A549 treated with CORT108297 at 1 μM for 4 hours (cell line): Measurements from ENCODE around the gene LRRC34. TPM values are rescaled to one million over a fixed set of nuclear protein-coding genes. Genes with fewer than 3 reads are reported as not detected.

Experiments
- total RNA-seq: library from RNA; stranded (reverse); fragments of 200-300 nt; extraction: Qiagen RNA extraction; gene quantifications from 5 replicates; pipeline ENCODE4 v1.2.3, GENCODE V29; 2022

The LRRC34 gene, protein sequence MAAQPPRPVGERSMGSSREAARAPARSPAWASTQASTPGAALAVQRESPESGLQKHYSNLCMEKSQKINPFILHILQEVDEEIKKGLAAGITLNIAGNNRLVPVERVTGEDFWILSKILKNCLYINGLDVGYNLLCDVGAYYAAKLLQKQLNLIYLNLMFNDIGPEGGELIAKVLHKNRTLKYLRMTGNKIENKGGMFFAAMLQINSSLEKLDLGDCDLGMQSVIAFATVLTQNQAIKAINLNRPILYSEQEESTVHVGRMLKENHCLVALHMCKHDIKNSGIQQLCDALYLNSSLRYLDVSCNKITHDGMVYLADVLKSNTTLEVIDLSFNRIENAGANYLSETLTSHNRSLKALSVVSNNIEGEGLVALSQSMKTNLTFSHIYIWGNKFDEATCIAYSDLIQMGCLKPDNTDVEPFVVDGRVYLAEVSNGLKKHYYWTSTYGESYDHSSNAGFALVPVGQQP
- total RNA-seq = not detected in 5 replicates

DNA sequence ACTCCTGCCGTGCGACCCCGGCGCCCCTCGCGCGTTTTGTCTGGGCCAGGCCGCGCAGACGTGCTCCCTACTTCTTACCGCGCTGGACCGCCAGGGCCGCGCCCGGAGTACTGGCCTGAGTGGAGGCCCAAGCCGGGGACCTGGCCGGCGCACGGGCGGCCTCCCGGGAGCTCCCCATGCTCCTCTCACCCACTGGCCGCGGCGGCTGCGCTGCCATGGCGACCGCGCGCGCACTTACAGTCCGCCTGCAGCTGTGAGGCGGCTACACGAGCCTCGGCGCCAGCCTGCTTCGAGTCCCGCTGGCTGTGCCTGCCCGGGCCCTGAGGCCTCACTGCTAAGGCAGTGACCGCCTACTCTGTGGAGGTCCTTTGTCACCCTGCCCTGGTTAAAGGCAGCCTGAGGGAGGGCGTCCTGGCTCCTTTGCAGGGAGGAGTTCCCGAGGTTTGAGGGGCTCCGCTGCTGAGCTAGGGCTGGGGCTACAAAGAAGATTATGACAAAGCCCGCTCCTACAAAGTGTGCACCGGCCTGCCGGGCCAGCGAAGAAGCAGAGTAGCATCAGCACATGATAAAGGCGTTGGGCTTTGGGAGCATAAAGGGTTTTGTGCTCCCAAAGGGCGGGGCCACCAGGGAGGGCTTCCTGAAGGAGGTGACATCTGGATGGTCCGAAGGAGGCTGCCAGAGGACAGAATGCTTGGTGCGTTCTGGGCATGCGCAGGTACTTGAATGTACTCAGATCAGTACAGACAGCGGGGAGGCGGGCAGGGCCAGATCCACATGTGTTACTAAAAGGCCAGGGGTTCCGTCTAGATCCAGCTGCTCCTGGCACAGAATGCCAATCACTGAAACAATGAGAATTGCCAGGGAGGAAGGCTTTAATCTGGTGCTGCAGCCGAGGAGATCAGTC, at the start of gene LRRC34, which contains the start of gene LRRIQ4:
Gene LRRC34, minus strand, starts transcription at position 573 of the 904 bp plus-strand sequence. Its CDS starts 356 bp downstream, at position 217.
Gene LRRIQ4, plus strand, starts transcription at position 539 of the 904 bp plus-strand sequence. CDS start 9,052 bp downstream, outside the sequence.

DNA sequence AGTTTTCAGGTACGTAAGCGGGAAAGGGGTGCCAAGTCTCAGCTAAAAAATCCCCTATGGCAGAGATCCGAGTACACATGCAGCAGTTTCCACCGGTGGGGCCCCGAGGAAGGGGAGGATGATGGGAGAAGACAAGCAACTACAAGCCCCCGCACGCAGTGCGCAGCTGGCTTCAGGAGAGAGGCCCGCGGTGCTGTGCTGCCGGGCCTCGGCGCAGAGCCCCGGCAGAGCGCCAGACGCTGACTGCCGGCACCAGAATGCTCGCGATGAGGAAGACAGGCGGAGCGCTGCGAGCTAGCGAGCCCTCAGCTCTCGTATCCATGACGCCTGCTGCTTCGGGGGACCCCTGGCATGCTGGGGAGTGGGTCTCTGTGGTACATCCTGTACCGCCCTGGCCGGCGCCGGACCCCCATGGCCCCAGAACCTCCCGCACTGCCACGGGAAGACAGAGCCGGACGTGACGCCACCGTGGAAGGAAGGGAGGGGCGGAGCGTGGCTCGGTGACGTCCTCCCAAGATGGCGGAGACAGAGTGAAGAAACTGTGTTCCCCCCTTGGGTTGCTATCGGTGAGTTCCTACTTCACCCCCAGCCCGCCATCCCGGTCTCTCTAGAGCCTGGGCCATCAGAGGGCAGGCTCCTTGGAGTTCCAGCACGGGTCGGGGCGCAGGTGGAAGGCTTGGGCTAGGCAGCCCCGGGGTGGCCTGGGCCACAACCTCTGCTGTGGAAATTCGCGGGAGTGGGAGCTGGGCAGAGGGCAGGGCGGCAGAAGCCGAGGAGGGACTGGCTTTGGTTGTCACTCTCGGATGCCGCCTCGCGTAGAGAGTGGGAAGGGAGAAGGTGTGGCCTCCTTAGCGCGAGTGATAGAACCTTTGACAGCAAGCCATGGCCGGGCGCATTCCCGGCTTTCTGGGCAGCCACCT, 39.5 kb downstream of the LRRC34 start, which contains the start of gene MYNN:
Gene MYNN, plus strand, starts transcription at position 500 of the 920 bp plus-strand sequence. CDS start 900 bp downstream, outside the sequence.

DNA sequence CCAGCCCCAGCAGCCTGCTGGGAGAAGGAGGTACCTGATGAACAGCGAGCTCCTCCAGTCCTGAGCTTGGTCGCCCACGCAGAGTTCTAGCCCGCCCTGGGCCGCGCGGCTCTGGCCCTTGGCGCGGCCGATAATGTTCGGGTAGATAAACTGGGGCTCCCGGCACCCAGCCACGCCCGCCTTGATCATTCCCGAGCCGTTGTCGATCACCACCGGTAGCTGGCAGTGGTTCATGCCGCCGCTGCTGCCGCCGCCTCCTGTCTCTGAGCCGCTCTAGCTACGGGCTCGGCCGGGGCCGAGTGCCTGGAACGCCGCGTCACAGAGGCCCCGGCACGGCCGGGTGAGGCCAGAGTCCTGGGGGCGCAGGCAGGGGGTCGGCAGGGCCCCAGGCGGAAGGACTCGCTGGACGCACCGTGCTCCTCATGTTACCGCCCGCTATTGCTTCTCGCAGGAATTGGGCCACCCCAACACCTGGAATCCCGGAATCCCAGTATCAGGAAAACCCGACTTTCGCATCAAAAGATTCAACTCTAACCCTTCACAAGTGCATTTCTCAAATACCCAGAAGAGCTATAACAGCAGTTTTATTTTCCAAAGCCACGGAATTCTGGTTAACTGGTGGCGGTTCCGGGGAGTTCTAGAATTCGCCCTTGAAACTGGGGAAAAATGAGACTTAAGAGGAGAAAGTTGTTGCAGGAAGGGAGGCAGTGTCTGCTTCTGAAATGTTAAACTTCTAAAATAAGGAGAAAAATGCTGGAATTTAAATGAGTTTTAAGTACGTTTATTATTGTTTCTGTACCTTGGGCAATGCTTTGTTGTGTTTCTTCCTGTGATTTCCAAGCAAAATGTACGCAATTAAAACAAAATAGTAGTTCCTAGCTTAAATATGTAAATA, 43.2 kb downstream of the LRRC34 start, which contains the start of gene ACTRT3:
Gene ACTRT3, minus strand, starts transcription at position 275 of the 895 bp plus-strand sequence. Its CDS starts 41 bp downstream, at position 234.

DNA sequence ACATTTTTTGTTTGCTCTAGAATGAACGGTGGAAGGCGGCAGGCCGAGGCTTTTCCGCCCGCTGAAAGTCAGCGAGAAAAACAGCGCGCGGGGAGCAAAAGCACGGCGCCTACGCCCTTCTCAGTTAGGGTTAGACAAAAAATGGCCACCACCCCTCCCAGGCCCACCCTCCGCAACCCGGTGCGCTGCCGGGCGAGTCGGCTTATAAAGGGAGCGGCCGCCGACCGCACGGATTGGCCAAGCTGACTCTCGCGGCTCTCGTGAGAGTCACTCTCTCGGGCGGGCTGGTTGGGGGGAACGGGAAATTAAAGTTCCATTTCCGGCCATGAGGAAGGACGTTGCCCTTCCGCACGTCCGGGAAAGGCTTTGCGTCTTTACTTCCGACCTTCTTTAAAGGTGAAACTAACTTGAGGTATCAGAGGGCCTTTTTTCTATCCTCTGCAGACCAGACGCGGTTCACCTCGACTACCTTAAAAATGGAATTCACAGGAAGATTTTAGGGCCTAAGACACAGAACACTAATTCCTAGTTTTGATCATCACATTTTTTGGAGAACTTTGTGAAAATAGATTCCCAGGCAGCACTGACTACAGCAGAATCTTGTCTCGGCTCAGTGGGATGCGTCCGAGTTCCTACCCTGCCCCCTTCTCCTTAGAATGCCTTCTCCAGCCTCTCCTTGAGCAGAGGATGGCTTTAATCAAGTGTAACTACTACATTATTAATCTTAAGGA, 47.7 kb downstream of the LRRC34 start, which contains the start of gene TERC:
Gene TERC, minus strand, starts transcription at position 179 of the 731 bp plus-strand sequence.

Other genes starting within 250 kb of the LRRC34 start
- 0.15 TPM in 1 of 5 replicates, not detected in the others for gene MECOM, start 149.2 kb downstream of the LRRC34 start, total RNA-seq
- gene TERC, start 47.8 kb downstream of the LRRC34 start, total RNA-seq = 0.35 TPM in 1 of 5 replicates, not detected in the others
- gene ACTRT3, start 43.3 kb downstream of the LRRC34 start, total RNA-seq = 2.5 to 3.2 TPM (median 2.7 TPM) in 5 replicates
- 8.6 to 11.7 TPM (median 8.9 TPM) in 5 replicates for gene MYNN, start 39.5 kb downstream of the LRRC34 start, total RNA-seq
- not detected in 5 replicates for gene LRRIQ4, start within 50 bp of the LRRC34 start, total RNA-seq
- 0.02 TPM in 1 of 5 replicates, not detected in the others for gene LRRC31, start 57.0 kb upstream of the LRRC34 start, total RNA-seq
- not detected in 5 replicates for gene SAMD7, start 98.7 kb upstream of the LRRC34 start, total RNA-seq
- 70.2 to 148 TPM (median 86.7 TPM) in 5 replicates for gene SEC62, start 153.9 kb upstream of the LRRC34 start, total RNA-seq
- gene GPR160, start 225.1 kb upstream of the LRRC34 start, total RNA-seq = 1.3 to 2.1 TPM (median 1.7 TPM) in 5 replicates